IMR-90 (cell line): Measurements from ENCODE around the gene ADAMTS14. TPM values are rescaled to one million over a fixed set of nuclear protein-coding genes. Genes with fewer than 3 reads are reported as not detected.

Source experiments
- ATAC-seq: fragments of 200-7000 bp; cut with Tn5 transposase; 2 replicates; pipeline ENCODE4 v1.9.1; 2020; ENCODE audit warnings: low read depth, mild to moderate bottlenecking, moderate library complexity
- BruUV-seq: library from RNA; stranded (reverse); fragments of 400-500 nt; replicated peaks from 2 replicates; lab custom pipeline; 2021; lab: Mats Ljungman, UMichigan
- CTCF ChIA-PET: fragments of 300-600 bp; formaldehyde crosslinking; extraction: SDS; loops from one replicate; lab custom pipeline; 2021; ENCODE audit warnings: antibody characterized with exemption; lab: Yijun Ruan, JAX
- POLR2A ChIA-PET: fragments of 300-600 bp; sonication (Branson Sonifier 250); formaldehyde crosslinking; loops from one replicate; lab custom pipeline; 2022; ENCODE audit warnings: antibody characterized with exemption; ENCODE audit not compliant: unreplicated experiment; lab: Charles Lee
- DNase-seq: peaks from one replicate; pipeline ENCODE4 v3.0.0; 2013
- H2AFZ ChIP-seq: replicated peaks from 2 replicates; pipeline ENCODE3; 2013; ENCODE audit warnings: low read length, mild to moderate bottlenecking; ENCODE audit not compliant: poor library complexity
- H2AK5ac ChIP-seq: 2 replicates; pipeline ENCODE4 v1.6.1; 2013; ENCODE audit warnings: low read depth, low read length, inconsistent platforms
- H2AK9ac ChIP-seq: replicated peaks from 2 replicates; pipeline ENCODE3; 2013; ENCODE audit warnings: mild to moderate bottlenecking, low read depth, low read length, moderate library complexity; ENCODE audit not compliant: poor library complexity
- H2BK120ac ChIP-seq: 2 replicates; pipeline ENCODE4 v1.6.1; 2013; ENCODE audit warnings: low read depth, low read length, inconsistent platforms
- H2BK15ac ChIP-seq: 3 replicates; pipeline ENCODE4 v1.6.1; 2013; ENCODE audit warnings: low read depth, low read length, inconsistent platforms
- H2BK20ac ChIP-seq: 2 replicates; pipeline ENCODE4 v1.6.1; 2013; ENCODE audit warnings: low read depth, mild to moderate bottlenecking, inconsistent platforms, low read length, moderate library complexity
- H2BK5ac ChIP-seq: 2 replicates; pipeline ENCODE4 v1.6.1; 2013; ENCODE audit warnings: mild to moderate bottlenecking, low read depth, low read length, inconsistent platforms; ENCODE audit not compliant: poor library complexity, severe bottlenecking
- H3K14ac ChIP-seq: replicated peaks from 2 replicates; pipeline ENCODE4 v1.6.1; 2013; ENCODE audit warnings: low read depth, low read length, inconsistent platforms
- H3K18ac ChIP-seq: 2 replicates; pipeline ENCODE4 v1.6.1; 2013; ENCODE audit warnings: low read depth, low read length, control low read depth
- H3K23ac ChIP-seq: 2 replicates; pipeline ENCODE4 v1.6.1; 2013; ENCODE audit warnings: low read depth, low read length, inconsistent platforms
- H3K27ac ChIP-seq: 2 replicates; pipeline ENCODE4 v1.5.1; 2013; ENCODE audit warnings: mild to moderate bottlenecking, control low read depth, low read length; ENCODE audit not compliant: insufficient read depth
- H3K27me3 ChIP-seq: 2 replicates; pipeline ENCODE4 v1.6.1; 2013; ENCODE audit warnings: low read length; ENCODE audit not compliant: control insufficient read depth, insufficient read depth
- H3K36me3 ChIP-seq: 2 replicates; pipeline ENCODE4 v1.6.1; 2013; ENCODE audit warnings: low read length, mixed read lengths; ENCODE audit not compliant: control insufficient read depth, insufficient read depth
- H3K4ac ChIP-seq: 2 replicates; pipeline ENCODE4 v1.6.1; 2013; ENCODE audit warnings: low read depth, low read length, inconsistent platforms
- H3K4me1 ChIP-seq: 2 replicates; pipeline ENCODE4 v1.6.1; 2013; ENCODE audit warnings: low read length, mixed read lengths; ENCODE audit not compliant: control insufficient read depth, insufficient read depth
- H3K4me2 ChIP-seq: 2 replicates; pipeline ENCODE4 v1.6.1; 2013; ENCODE audit warnings: low read depth, mild to moderate bottlenecking, control low read depth, low read length, moderate library complexity
- H3K4me3 ChIP-seq: 2 replicates; pipeline ENCODE4 v1.5.1; 2013; ENCODE audit warnings: low read depth, mild to moderate bottlenecking, control low read depth, low read length, moderate library complexity; ENCODE audit not compliant: insufficient read depth
- H3K56ac ChIP-seq: 2 replicates; pipeline ENCODE4 v1.6.1; 2013; ENCODE audit warnings: low read length, inconsistent platforms; ENCODE audit not compliant: insufficient read depth; ENCODE audit errors: extremely low read depth
- H3K79me1 ChIP-seq, 2 experiments: 2 replicates each; pipeline ENCODE4 v1.6.1; 2013; ENCODE audit warnings: low read length in 2 of 2, inconsistent platforms in 1 of 2, low read depth in 1 of 2
- H3K9ac ChIP-seq: 2 replicates; pipeline ENCODE4 v1.6.1; 2013; ENCODE audit warnings: low read depth, low read length, control low read depth
- H3K9me1 ChIP-seq: 2 replicates; pipeline ENCODE4 v1.6.1; 2013; ENCODE audit warnings: low read length, inconsistent platforms; ENCODE audit not compliant: insufficient read depth
- H3K9me3 ChIP-seq: 2 replicates; pipeline ENCODE4 v1.6.1; 2013; ENCODE audit warnings: low read length; ENCODE audit not compliant: control insufficient read depth, insufficient read depth
- H4K20me1 ChIP-seq: 2 replicates; pipeline ENCODE4 v1.6.1; 2013; ENCODE audit warnings: low read length, inconsistent platforms; ENCODE audit not compliant: insufficient read depth
- H4K5ac ChIP-seq: 2 replicates; pipeline ENCODE4 v1.6.1; 2013; ENCODE audit warnings: mild to moderate bottlenecking, low read depth, low read length, control low read depth
- H4K8ac ChIP-seq, 2 experiments: 2 replicates each; pipeline ENCODE4 v1.6.1; 2013; ENCODE audit warnings: low read depth in 2 of 2, low read length in 2 of 2, control low read depth in 1 of 2, inconsistent platforms in 1 of 2
- H4K91ac ChIP-seq: 2 replicates; pipeline ENCODE4 v1.6.1; 2013; ENCODE audit warnings: low read depth, low read length, inconsistent platforms; ENCODE audit not compliant: insufficient read depth
- BHLHE40 ChIP-seq: fragments of 150-350 bp; IDR thresholded peaks from 2 replicates; pipeline ENCODE4 v1.6.1; 2016; ENCODE audit warnings: mild to moderate bottlenecking, low read depth, low read length
- CEBPB ChIP-seq: IDR thresholded peaks from 2 replicates; pipeline ENCODE4 v1.6.1; 2012; ENCODE audit warnings: low read depth, low read length, improper control_type of control experiment
- CHD1 ChIP-seq: IDR thresholded peaks from 2 replicates; pipeline ENCODE4 v1.6.1; 2012; ENCODE audit warnings: low read depth, low read length, improper control_type of control experiment
- CTCF ChIP-seq: conservative IDR thresholded peaks from 2 replicates; pipeline ENCODE4 v1.5.1; 2012; ENCODE audit warnings: mild to moderate bottlenecking, low read depth, low read length, improper control_type of control experiment
- ELK1 ChIP-seq: fragments of 150-350 bp; IDR thresholded peaks from 2 replicates; pipeline ENCODE4 v1.6.1; 2016; ENCODE audit warnings: low read depth, mild to moderate bottlenecking, low read length, moderate library complexity, borderline replicate concordance
- FOS ChIP-seq: fragments of 150-350 bp; IDR thresholded peaks from 2 replicates; pipeline ENCODE4 v1.6.1; 2016; ENCODE audit warnings: low read depth, low read length
- MAFK ChIP-seq: IDR thresholded peaks from 2 replicates; pipeline ENCODE4 v1.6.1; 2012; ENCODE audit warnings: low read depth, low read length, improper control_type of control experiment
- MAZ ChIP-seq: IDR thresholded peaks from 2 replicates; pipeline ENCODE4 v1.6.1; 2012; ENCODE audit warnings: low read depth, mild to moderate bottlenecking, low read length, improper control_type of control experiment, moderate library complexity, borderline replicate concordance
- MXI1 ChIP-seq: IDR thresholded peaks from 2 replicates; pipeline ENCODE4 v1.6.1; 2012; ENCODE audit warnings: low read depth, mild to moderate bottlenecking, low read length, moderate library complexity, borderline replicate concordance
- NFE2L2 ChIP-seq: fragments of 150-350 bp; IDR thresholded peaks from 2 replicates; pipeline ENCODE4 v1.6.1; 2016; ENCODE audit warnings: low read depth, mild to moderate bottlenecking, low read length
- POLR2A ChIP-seq: IDR thresholded peaks from 2 replicates; pipeline ENCODE4 v1.6.1; 2012; ENCODE audit warnings: mild to moderate bottlenecking, low read depth, low read length
- RAD21 ChIP-seq: IDR thresholded peaks from 2 replicates; pipeline ENCODE4 v1.6.1; 2012; ENCODE audit warnings: low read length, improper control_type of control experiment
- RCOR1 ChIP-seq: IDR thresholded peaks from 2 replicates; pipeline ENCODE4 v1.6.1; 2012; ENCODE audit warnings: mild to moderate bottlenecking, low read length, improper control_type of control experiment; ENCODE audit not compliant: insufficient replicate concordance
- RFX5 ChIP-seq: IDR thresholded peaks from 2 replicates; pipeline ENCODE4 v1.8.0; 2012; ENCODE audit warnings: low read depth, mild to moderate bottlenecking, low read length, moderate library complexity
- SMC3 ChIP-seq: fragments of 150-350 bp; IDR thresholded peaks from 2 replicates; pipeline ENCODE4 v1.6.1; 2016; ENCODE audit warnings: low read depth, mild to moderate bottlenecking, antibody characterized with exemption, low read length, moderate library complexity
- USF2 ChIP-seq: fragments of 150-350 bp; IDR thresholded peaks from 2 replicates; pipeline ENCODE4 v1.6.1; 2017; ENCODE audit warnings: mild to moderate bottlenecking, antibody characterized with exemption, low read length, low read depth
- WGBS, 2 experiments: methylation state at CpG; one replicate each; pipeline versions ENCODE4 v1.1.5 to v1.1.7; 2013; ENCODE audit warnings: missing lambda C conversion rate in 2 of 2; ENCODE audit not compliant: insufficient read length in 1 of 2; ENCODE audit errors: extremely low coverage in 2 of 2; 5-methylcytosine and 5-hydroxymethylcytosine counted together
- dilution Hi-C: fragments of 300-500 bp; cut with HindIII; formaldehyde crosslinking; loops from one replicate; pipeline ENCODE4 v1.14.3; 2018; ENCODE audit warnings: low sequenced_read_pairs; ENCODE audit not compliant: unreplicated experiment
- in situ Hi-C: fragments of 300-500 bp; cut with MboI; formaldehyde crosslinking; loops from 3 replicates; pipeline ENCODE4 v1.14.3; 2019; ENCODE audit warnings: low sequenced_read_pairs, inconsistent platforms, mixed read lengths
- intact Hi-C: fragments of 100-400 bp; cut with micrococcal nuclease; formaldehyde crosslinking; loops from 2 replicates; pipeline ENCODE4 v1.10.0; 2022
- polyA plus RNA-seq, 3 experiments: library from polyadenylated mRNA; depleted of rRNA; stranded (reverse); fragments of >200 nt; gene quantifications; 2 replicates each; pipeline ENCODE4 v1.2.3, GENCODE V29; 2012; ENCODE audit warnings: low replicate concordance in 1 of 3
- total RNA-seq: library from RNA; depleted of rRNA; stranded (reverse); fragments of >200 nt; gene quantifications from 2 replicates; pipeline ENCODE4 v1.2.3, GENCODE V29; 2012

ADAMTS14 gene
- total and polyA plus RNA-seq, 2 of the 4 experiments (the other 2 are of a cell fraction), result under 0.01 to 0.31 TPM

GRCh38 chr10:70784471-70784870, 112.2 kb downstream of the ADAMTS14 start:
- Histone ChIP-seq H2BK120ac (no peak overlapping the region), H3K27me3 (peaks cover 48% of the 10 kb centered on the region), H3K36me3 (no peaks in the 10 kb centered on the region), H3K9me3 (no peaks in the 10 kb centered on the region), H3K27ac (no peak overlapping the region), H4K91ac (no peak overlapping the region), H2BK5ac (no peak overlapping the region), H3K18ac (no peak overlapping the region), H4K5ac (no peak overlapping the region), H4K8ac (no peak overlapping the region), H3K4me1 (no peaks in the 10 kb centered on the region), H3K4me2 (no peak overlapping the region), H3K9ac (no peak overlapping the region), H4K20me1 (no peaks in the 10 kb centered on the region), H2AK5ac (no peak overlapping the region), H3K79me1 (no peaks in the 10 kb centered on the region), H3K14ac (no peak overlapping the region), H2AK9ac (no peak overlapping the region), H3K4me3 (no peak overlapping the region), H3K9me1 (no peaks in the 10 kb centered on the region), H2AFZ (no peak overlapping the region), H3K23ac (no peak overlapping the region), H3K56ac (no peak overlapping the region), H2BK15ac (no peak overlapping the region), H3K4ac (no peak overlapping the region), H2BK20ac (no peak overlapping the region)
- intact Hi-C loops (no loop called here), in situ Hi-C loops (no loop called here), dilution Hi-C loops (no loop called here)
- TF ChIP-seq RCOR1, result no peak
- no peak for TF ChIP-seq FOS
- TF ChIP-seq MAZ, result no peak
- no peak for TF ChIP-seq BHLHE40
- TF ChIP-seq NFE2L2, result no peak
- no peak for TF ChIP-seq RAD21
- TF ChIP-seq MXI1, result no peak
- TF ChIP-seq CHD1, result no peak
- TF ChIP-seq MAFK, result no peak
- no peak for TF ChIP-seq SMC3
- TF ChIP-seq CTCF, result no peak
- no peak for TF ChIP-seq CEBPB
- TF ChIP-seq ELK1, result no peak
- no peak for TF ChIP-seq USF2
- no peak for TF ChIP-seq RFX5
- no peak for TF ChIP-seq POLR2A
- ChIA-PET POLR2A (no interaction called here), CTCF (no interaction called here)
- no CpG with 5 or more reads among the region's 2 CpGs for WGBS, 2 experiments
- no TSS peak for BruUV-seq
- ATAC-seq (no peak), DNase-seq (peak; percentile 21)
